Esophagus muscularis mucosa (tissue), 4 donors: ENCODE data around the gene LSM14B.

ENCODE experiments used
- EP300 ChIP-seq: sonication (generic); formaldehyde crosslinking; IDR thresholded peaks from one replicate; pipeline ENCODE4 v1.6.1; 2017; ENCODE audit warnings: antibody characterized with exemption
- POLR2A ChIP-seq: fragments of 450-650 bp; IDR thresholded peaks from one replicate; pipeline ENCODE4 v1.6.1; 2017; ENCODE audit warnings: antibody characterized with exemption, moderate library complexity, mild to moderate bottlenecking, low read depth
- POLR2AphosphoS5 ChIP-seq, 2 donors: sonication (generic); formaldehyde crosslinking; IDR thresholded peaks; one replicate each; pipeline ENCODE4 v1.6.1; 2017; ENCODE audit warnings: antibody characterized with exemption in 2 of 2
- TF ChIP-seq, protein P1 (sequence below), 3 experiments: fragments of 200-600 bp in 2 of 3; fragments of 450-650 bp in 1 of 3; sonication (generic) in 2 of 3; IDR thresholded peaks; one replicate each; pipeline ENCODE4 v1.5.1; 2017 to 2019; ENCODE audit warnings: antibody characterized with exemption in 3 of 3, mild to moderate bottlenecking in 2 of 3, moderate library complexity in 1 of 3

DNA sequence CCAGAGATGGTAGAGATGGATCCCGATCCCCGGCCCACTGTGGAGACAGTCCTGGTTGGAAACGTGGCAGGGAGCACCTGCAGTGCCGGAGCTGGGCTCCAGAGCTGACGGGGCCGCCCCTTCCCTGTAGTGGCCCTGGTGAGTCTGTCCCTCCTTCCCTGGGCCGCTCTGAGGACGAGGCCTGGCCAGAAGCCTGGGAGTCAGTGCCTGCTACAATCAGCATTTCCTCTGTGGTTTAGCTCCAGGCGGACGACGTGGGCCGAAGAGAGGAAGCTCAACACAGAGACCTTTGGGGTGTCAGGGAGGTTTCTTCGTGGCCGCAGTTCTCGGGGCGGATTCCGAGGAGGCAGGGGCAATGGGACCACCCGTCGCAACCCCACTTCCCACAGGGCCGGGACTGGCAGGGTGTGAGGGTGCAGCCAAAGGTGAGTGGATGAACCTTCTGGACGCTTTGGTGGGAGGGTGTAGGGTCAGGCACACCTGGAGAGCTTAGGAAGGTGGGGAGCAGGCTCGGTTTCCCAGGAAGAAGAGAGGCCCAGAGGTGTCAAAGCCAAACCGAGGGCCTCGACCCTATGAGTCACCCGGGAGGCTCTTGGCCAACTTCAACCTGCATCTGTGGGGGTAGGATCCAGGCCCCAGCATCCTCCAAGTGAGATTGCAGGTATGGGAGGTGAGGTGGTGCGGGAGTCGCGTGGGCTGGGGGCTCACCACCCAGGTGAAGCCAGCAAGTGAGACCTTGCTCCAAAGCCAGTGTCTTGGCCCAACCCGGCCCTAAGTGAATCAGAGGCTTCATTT is 11.0 kb downstream of the LSM14B start:
- TF ChIP-seq, protein P1, sequence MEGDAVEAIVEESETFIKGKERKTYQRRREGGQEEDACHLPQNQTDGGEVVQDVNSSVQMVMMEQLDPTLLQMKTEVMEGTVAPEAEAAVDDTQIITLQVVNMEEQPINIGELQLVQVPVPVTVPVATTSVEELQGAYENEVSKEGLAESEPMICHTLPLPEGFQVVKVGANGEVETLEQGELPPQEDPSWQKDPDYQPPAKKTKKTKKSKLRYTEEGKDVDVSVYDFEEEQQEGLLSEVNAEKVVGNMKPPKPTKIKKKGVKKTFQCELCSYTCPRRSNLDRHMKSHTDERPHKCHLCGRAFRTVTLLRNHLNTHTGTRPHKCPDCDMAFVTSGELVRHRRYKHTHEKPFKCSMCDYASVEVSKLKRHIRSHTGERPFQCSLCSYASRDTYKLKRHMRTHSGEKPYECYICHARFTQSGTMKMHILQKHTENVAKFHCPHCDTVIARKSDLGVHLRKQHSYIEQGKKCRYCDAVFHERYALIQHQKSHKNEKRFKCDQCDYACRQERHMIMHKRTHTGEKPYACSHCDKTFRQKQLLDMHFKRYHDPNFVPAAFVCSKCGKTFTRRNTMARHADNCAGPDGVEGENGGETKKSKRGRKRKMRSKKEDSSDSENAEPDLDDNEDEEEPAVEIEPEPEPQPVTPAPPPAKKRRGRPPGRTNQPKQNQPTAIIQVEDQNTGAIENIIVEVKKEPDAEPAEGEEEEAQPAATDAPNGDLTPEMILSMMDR (IDR thresholded peaks at IDR 0.05), result no peak
- no peak for TF ChIP-seq POLR2A
- TF ChIP-seq EP300, result no peak
- no peak for TF ChIP-seq POLR2AphosphoS5 (IDR thresholded peaks at IDR 0.05)
